Upper lobe of left lung (tissue), 4 donors: Measurements from ENCODE around the gene ANKRD31.

Experiments used
- CTCF ChIP-seq, 6 experiments: fragments of 450-650 bp in 4 of 6; fragments of 200-600 bp in 2 of 6; sonication (generic) in 2 of 6; IDR thresholded peaks; one replicate each; pipeline ENCODE4 v1.5.1; 2016 to 2019; ENCODE audit warnings: antibody characterized with exemption in 6 of 6
- EP300 ChIP-seq, 4 donors: sonication (generic); formaldehyde crosslinking; IDR thresholded peaks; one replicate each; pipeline ENCODE4 v1.5.1; 2017; ENCODE audit warnings: antibody characterized with exemption in 4 of 4, control low read depth in 2 of 4
- POLR2A ChIP-seq, 4 donors: fragments of 450-650 bp; IDR thresholded peaks; one replicate each; pipeline ENCODE4 v1.5.1; 2016 to 2017; ENCODE audit warnings: antibody characterized with exemption in 4 of 4, mild to moderate bottlenecking in 2 of 4
- POLR2AphosphoS5 ChIP-seq, 2 donors: sonication (generic); formaldehyde crosslinking; IDR thresholded peaks; one replicate each; pipeline ENCODE4 v1.5.1; 2017; ENCODE audit warnings: antibody characterized with exemption in 2 of 2

GRCh38 chr5:75245023-75245422 lies 8.3 kb upstream of the ANKRD31 start:
- TF ChIP-seq POLR2A (IDR thresholded peaks at IDR 0.05) = no peak
- TF ChIP-seq CTCF (IDR thresholded peaks at IDR 0.05) = no peak
- TF ChIP-seq POLR2AphosphoS5 (IDR thresholded peaks at IDR 0.05) = no peak
- TF ChIP-seq EP300 (IDR thresholded peaks at IDR 0.05) = no peak
